Breast epithelium (tissue), 3 donors: Measurements from ENCODE around the gene MAP1LC3B2.

Source experiments
- CTCF ChIP-seq, 3 donors: fragments of 450-650 bp; IDR thresholded peaks; one replicate each; pipeline ENCODE4 v1.5.1; 2016 to 2017; ENCODE audit warnings: antibody characterized with exemption in 3 of 3, mild to moderate bottlenecking in 3 of 3, moderate library complexity in 3 of 3
- POLR2A ChIP-seq: fragments of 450-650 bp; IDR thresholded peaks from one replicate; pipeline ENCODE4 v1.6.1; 2016; ENCODE audit warnings: antibody characterized with exemption, mild to moderate bottlenecking, moderate library complexity
- POLR2AphosphoS5 ChIP-seq, 3 donors: sonication (generic); formaldehyde crosslinking; IDR thresholded peaks; one replicate each; pipeline ENCODE4 v1.6.1; 2017; ENCODE audit warnings: antibody characterized with exemption in 3 of 3

- no peak for TF ChIP-seq POLR2A
- TF ChIP-seq CTCF (IDR thresholded peaks at IDR 0.05) = no peak
- peak in 1 of 3 donors; percentile 72 for TF ChIP-seq POLR2AphosphoS5 (IDR thresholded peaks at IDR 0.05)
Observed at GRCh38 chr12:116544656-116545055, 14.5 kb upstream of the MAP1LC3B2 start.
